ENCODE measurements around the gene ARL15. TPM values are rescaled to one million over a fixed set of nuclear protein-coding genes. Genes with fewer than 3 reads are reported as not detected.

Gene ARL15
- total RNA-seq, 1 donor = 28.1 TPM

DNA sequence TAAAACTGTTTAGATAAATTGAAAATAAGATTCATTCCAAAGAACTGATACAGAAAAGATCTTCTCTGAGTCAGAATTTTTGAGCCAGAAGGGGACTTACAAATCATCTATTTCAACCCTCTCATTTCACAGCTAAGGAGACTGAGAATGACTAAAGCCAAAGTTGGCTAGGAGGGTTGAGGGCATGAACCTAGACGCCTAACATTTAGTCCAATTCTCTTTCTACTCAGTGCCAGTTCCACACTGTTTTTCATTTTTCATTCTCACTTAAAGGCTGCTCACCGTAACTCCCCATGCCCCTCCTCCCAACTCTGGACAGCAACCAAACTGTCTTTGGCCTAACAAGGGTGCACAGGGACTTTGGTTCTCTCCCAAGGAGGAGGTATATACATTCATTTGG is 386.0 kb downstream of the ARL15 start:
- TF ChIP-seq, protein P1, sequence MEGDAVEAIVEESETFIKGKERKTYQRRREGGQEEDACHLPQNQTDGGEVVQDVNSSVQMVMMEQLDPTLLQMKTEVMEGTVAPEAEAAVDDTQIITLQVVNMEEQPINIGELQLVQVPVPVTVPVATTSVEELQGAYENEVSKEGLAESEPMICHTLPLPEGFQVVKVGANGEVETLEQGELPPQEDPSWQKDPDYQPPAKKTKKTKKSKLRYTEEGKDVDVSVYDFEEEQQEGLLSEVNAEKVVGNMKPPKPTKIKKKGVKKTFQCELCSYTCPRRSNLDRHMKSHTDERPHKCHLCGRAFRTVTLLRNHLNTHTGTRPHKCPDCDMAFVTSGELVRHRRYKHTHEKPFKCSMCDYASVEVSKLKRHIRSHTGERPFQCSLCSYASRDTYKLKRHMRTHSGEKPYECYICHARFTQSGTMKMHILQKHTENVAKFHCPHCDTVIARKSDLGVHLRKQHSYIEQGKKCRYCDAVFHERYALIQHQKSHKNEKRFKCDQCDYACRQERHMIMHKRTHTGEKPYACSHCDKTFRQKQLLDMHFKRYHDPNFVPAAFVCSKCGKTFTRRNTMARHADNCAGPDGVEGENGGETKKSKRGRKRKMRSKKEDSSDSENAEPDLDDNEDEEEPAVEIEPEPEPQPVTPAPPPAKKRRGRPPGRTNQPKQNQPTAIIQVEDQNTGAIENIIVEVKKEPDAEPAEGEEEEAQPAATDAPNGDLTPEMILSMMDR (IDR thresholded peaks at IDR 0.05; ENCODE audit: insufficient read depth, low read depth, low read length) = no peak
- H3K4me3 ChIP-seq (ENCODE audit: low read depth, low read length) = no peak overlapping the region
- DNase-seq (ENCODE audit: low read depth) = no peak

DNA sequence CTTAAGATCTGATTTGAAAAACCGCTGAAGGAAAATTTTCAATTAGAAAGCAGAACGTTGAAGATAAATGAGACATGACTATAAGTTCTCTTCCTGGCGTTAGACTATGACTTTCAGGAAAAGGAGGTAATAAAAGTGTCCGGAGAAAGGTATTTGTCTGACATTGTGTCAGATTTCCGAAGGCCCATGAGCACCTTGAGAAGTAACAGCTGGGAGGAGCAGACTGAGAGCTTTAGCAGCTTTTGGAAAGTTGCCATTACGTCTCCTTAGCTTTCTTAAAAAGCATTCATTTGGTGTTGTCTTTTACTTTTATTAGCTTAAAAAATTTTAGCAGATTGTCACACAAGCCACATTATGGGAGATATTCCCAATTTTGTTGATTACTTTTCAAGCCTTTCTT is 386.4 kb downstream of the ARL15 start:
- TF ChIP-seq, protein P1 (IDR thresholded peaks at IDR 0.05; ENCODE audit: insufficient read depth, low read depth, low read length) = no peak
- no peak overlapping the region for H3K4me3 ChIP-seq (ENCODE audit: low read depth, low read length)
- DNase-seq (ENCODE audit: low read depth) = peak; percentile 44

DNA sequence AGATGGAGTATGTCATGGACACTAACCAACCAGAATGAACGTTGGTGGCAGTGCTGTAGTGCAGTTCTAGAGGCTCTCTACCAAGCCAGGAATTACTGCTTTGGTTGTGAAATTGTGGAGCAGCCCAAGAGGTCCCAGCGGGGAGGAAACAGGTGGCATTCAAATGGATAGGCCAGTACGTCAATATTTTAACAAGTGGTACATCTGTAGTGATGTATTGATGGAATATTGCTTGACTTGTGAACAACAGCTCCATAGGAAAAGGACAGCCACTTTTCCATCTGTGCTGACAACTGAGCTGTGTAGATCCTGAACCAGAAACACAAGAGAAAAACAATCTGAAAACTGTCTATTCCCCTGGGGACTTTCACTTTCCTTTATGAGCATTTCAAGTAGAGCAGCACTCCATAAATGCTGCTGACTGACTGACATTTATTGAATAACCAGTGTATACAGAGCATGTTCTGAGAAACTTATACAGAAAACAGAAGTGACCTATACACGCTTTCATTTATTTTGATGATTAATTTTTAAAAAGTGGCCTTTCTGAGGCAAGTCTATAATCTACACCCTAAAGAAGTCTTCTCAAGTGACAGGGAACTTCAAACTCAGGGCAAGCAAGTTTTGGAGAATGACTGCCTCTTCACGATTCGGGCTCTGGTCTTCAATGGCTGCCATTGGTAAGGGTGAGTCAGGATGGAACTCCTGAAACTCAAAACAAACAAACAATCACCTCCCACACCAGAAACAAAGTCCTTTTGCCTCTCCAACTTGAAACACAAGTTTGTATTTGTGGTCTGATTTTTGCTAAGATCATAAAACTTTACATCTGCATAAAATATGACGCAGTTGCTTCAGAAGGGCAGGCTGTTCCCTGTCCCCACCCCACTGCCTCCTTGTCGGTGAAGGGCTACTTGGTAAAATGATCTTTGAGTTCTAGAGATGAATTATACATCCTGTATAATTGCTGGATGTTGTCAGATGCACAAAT is 387.6 kb downstream of the ARL15 start:
- DNase-seq (ENCODE audit: low read depth) = peak; percentile 63
- TF ChIP-seq, protein P1 (IDR thresholded peaks at IDR 0.05; ENCODE audit: insufficient read depth, low read depth, low read length) = no peak
- no peak overlapping the region for H3K4me3 ChIP-seq (ENCODE audit: low read depth, low read length)

DNA sequence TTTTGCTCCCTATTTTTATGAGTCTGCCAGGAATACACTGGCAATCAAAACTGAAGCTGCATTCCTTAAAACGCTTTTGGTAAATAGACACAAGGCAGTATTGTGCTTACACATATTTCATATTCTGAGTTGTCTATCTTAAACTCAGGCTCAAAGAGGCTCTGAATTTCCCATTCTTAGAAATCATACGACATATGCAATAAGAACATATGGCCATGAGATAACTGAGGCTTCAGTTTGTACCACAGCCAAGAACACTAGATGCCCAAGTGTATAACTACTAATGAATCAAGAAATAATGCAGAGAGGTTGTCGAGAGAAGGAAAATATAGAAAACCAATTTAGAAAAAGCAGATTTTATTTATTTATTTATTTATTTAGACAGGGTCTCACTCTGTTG is 392.5 kb downstream of the ARL15 start:
- H3K4me3 ChIP-seq (ENCODE audit: low read depth, low read length) = no peak overlapping the region
- no peak for DNase-seq (ENCODE audit: low read depth)
- TF ChIP-seq, protein P1 (IDR thresholded peaks at IDR 0.05; ENCODE audit: insufficient read depth, low read depth, low read length) = no peak

DNA sequence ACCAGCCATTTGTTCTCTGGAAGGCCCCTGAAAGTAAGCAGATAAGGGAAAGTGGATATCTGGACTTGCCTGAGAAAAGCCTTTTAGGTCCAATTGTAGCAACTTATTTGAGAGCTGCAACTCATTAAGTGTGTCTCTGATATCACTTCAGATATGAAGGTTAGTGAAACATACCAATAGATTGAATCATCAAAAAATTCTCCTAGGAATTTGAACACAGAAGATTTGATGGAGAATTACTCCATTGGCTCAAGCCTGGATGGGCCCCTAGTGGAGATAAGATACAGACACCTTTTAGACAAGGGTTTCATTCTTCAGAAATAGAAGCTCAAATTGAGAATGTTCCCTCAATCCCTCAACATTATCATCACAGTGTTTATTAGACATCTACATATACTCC is 393.3 kb downstream of the ARL15 start:
- no peak overlapping the region for H3K4me3 ChIP-seq (ENCODE audit: low read depth, low read length)
- peak; percentile 14 for DNase-seq (ENCODE audit: low read depth)
- TF ChIP-seq, protein P1 (IDR thresholded peaks at IDR 0.05; ENCODE audit: insufficient read depth, low read depth, low read length) = peak; percentile 32

DNA sequence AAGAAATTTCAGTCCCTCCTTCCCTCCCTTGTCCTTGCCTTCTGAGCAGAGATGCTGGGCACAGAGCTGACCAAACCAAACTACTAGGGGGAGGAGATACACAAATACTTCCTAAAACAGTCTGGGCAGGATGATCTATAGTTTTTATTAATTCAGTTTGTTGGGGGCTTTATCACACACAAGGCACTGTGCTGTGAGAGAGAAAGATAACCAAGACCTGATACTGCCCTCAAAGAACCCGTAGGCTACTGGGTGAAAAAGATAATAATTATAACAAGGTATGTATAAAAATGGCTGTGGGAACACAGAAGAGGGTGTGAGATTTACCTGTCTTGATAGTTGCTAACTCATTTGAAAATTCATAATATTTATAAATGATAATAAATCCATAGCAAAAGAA is 395.3 kb downstream of the ARL15 start:
- H3K4me3 ChIP-seq (ENCODE audit: low read depth, low read length) = no peak overlapping the region
- TF ChIP-seq, protein P1 (IDR thresholded peaks at IDR 0.05; ENCODE audit: insufficient read depth, low read depth, low read length) = no peak

More for the DNA sequence above, 395.3 kb downstream of the ARL15 start:
- DNase-seq (ENCODE audit: low read depth) = no peak

All from fibroblast of villous mesenchyme (primary cell).